ENCODE results near the gene GPR84. TPM values are rescaled to one million over a fixed set of nuclear protein-coding genes. Genes with fewer than 3 reads are reported as not detected.

Gene GPR84
- total and polyA plus RNA-seq, 2 of the 13 experiments (the other 11 are each of a cell fraction or from before 2014, with no cell fraction given), result not detected

DNA sequence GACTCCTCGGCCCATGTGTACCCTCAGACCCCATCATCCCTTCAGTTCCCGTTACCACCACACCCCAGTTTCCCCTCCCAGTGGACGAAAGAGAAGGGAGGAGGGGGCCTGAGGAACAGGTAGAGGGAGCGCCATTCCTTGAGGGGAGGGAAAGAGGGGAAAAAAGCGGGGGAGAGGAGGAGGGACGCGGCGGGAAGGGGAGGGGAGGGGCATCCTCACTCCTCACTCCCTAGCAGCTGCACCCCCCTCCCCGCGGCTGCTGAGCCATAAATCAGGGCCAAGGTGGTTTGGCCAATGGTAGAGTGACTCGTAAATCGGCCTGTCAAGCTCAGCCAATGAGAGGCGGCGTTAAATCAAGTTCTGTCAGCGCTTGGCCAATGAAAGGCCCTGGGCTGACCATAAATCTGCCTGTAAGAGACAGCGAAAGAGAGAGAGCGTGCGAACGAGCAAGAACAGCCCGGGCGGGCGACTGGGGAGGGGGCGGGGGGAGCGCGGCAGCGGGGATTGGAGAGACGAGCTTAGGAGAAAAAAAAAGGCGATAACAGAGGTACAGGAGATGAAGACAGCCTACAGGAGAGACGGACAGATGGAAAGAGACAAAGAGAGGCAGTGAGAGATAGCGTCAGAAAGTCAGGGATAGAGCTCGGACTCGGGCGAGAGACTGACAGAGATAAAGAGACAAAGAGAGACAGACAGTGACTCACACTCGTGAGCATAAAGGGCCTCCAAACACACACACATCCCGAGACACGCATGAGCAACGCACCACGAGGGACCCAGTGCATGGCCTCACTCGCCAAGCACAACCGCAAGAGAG, 5.1 kb downstream of the GPR84 start (continued):
- TF ChIP-seq MLLT10 (CRISPR knock-in tag; IDR thresholded peaks at IDR 0.05), result no peak
- no peak for TF ChIP-seq ZBTB21 (CRISPR knock-in tag; IDR thresholded peaks at IDR 0.05)
- no peak for TF ChIP-seq ZNF225 (CRISPR knock-in tag; IDR thresholded peaks at IDR 0.05)
- TF ChIP-seq, protein P1, sequence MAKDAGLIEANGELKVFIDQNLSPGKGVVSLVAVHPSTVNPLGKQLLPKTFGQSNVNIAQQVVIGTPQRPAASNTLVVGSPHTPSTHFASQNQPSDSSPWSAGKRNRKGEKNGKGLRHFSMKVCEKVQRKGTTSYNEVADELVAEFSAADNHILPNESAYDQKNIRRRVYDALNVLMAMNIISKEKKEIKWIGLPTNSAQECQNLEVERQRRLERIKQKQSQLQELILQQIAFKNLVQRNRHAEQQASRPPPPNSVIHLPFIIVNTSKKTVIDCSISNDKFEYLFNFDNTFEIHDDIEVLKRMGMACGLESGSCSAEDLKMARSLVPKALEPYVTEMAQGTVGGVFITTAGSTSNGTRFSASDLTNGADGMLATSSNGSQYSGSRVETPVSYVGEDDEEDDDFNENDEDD (CRISPR knock-in tag; IDR thresholded peaks at IDR 0.05; ENCODE audit: borderline replicate concordance), result peak; percentile 17; the same call in 1 of the 2 replicates
- TF ChIP-seq ZNF703 (CRISPR knock-in tag; IDR thresholded peaks at IDR 0.05; ENCODE audit: borderline replicate concordance), result no peak
- TF ChIP-seq ZIK1 (CRISPR knock-in tag; IDR thresholded peaks at IDR 0.05; ENCODE audit: borderline replicate concordance, low read depth), result 0 out of 2 replicates have a peak, but pooled peaks have one; percentile 57
- TF ChIP-seq U2AF1 (optimal IDR thresholded peaks at IDR 0.05; ENCODE audit: low read depth, low read length), result no peak
- TF ChIP-seq ZNF552 (CRISPR knock-in tag; IDR thresholded peaks at IDR 0.05; ENCODE audit: borderline replicate concordance), result no peak
- TF ChIP-seq KLF12 (CRISPR knock-in tag; IDR thresholded peaks at IDR 0.05; ENCODE audit: borderline replicate concordance), result peak; percentile 36; the same call in 1 of the 2 replicates
- TF ChIP-seq ATAD3A (CRISPR knock-in tag; IDR thresholded peaks at IDR 0.05), result no peak
- no peak for TF ChIP-seq ZNF431 (CRISPR knock-in tag; IDR thresholded peaks at IDR 0.05; ENCODE audit: borderline replicate concordance, low read depth)
- TF ChIP-seq, protein P2, sequence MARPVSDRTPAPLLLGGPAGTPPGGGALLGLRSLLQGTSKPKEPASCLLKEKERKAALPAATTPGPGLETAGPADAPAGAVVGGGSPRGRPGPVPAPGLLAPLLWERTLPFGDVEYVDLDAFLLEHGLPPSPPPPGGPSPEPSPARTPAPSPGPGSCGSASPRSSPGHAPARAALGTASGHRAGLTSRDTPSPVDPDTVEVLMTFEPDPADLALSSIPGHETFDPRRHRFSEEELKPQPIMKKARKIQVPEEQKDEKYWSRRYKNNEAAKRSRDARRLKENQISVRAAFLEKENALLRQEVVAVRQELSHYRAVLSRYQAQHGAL (CRISPR knock-in tag; IDR thresholded peaks at IDR 0.05; ENCODE audit: not compliant biosample characterization), result no peak
- no peak for TF ChIP-seq CHCHD3 (CRISPR knock-in tag; IDR thresholded peaks at IDR 0.05)
- TF ChIP-seq MBNL3 (CRISPR knock-in tag; conservative IDR thresholded peaks at IDR 0.05), result no peak
- no peak for TF ChIP-seq SMAD9 (CRISPR knock-in tag; IDR thresholded peaks at IDR 0.05)
- TF ChIP-seq, protein P3, sequence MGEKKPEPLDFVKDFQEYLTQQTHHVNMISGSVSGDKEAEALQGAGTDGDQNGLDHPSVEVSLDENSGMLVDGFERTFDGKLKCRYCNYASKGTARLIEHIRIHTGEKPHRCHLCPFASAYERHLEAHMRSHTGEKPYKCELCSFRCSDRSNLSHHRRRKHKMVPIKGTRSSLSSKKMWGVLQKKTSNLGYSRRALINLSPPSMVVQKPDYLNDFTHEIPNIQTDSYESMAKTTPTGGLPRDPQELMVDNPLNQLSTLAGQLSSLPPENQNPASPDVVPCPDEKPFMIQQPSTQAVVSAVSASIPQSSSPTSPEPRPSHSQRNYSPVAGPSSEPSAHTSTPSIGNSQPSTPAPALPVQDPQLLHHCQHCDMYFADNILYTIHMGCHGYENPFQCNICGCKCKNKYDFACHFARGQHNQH (CRISPR knock-in tag; IDR thresholded peaks at IDR 0.05), result no peak
- TF ChIP-seq ARNT2 (CRISPR knock-in tag; IDR thresholded peaks at IDR 0.05; ENCODE audit: low read depth), result no peak
- no peak for TF ChIP-seq ZNF768 (CRISPR knock-in tag; IDR thresholded peaks at IDR 0.05)
- no peak for TF ChIP-seq ZBTB20 (CRISPR knock-in tag; IDR thresholded peaks at IDR 0.05; ENCODE audit: borderline replicate concordance, low read depth)
- TF ChIP-seq REPIN1 (CRISPR knock-in tag; IDR thresholded peaks at IDR 0.05; ENCODE audit: borderline replicate concordance, low read depth), result no peak
- TF ChIP-seq MYNN (CRISPR knock-in tag; IDR thresholded peaks at IDR 0.05; ENCODE audit: low read depth), result 0 out of 2 replicates have a peak, but pooled peaks have one; percentile 47
- TF ChIP-seq, protein P4, sequence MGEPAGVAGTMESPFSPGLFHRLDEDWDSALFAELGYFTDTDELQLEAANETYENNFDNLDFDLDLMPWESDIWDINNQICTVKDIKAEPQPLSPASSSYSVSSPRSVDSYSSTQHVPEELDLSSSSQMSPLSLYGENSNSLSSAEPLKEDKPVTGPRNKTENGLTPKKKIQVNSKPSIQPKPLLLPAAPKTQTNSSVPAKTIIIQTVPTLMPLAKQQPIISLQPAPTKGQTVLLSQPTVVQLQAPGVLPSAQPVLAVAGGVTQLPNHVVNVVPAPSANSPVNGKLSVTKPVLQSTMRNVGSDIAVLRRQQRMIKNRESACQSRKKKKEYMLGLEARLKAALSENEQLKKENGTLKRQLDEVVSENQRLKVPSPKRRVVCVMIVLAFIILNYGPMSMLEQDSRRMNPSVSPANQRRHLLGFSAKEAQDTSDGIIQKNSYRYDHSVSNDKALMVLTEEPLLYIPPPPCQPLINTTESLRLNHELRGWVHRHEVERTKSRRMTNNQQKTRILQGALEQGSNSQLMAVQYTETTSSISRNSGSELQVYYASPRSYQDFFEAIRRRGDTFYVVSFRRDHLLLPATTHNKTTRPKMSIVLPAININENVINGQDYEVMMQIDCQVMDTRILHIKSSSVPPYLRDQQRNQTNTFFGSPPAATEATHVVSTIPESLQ (CRISPR knock-in tag; conservative IDR thresholded peaks at IDR 0.05), result no peak
- no peak for TF ChIP-seq ZNF780A (CRISPR knock-in tag; IDR thresholded peaks at IDR 0.05)
- peak; percentile 45; the same call in 1 of the 3 replicates for TF ChIP-seq MXI1 (IDR thresholded peaks at IDR 0.05; ENCODE audit: borderline replicate concordance, low read depth, low read length)
